Iris pigment epithelial cell (primary cell): ENCODE results near the gene ELANE.
A peak's percentile ranks its signal among the peaks of the same experiment; 100 is the strongest.
"Not testable (repeated sequence)": the region's sequence is repeated elsewhere in the genome, so short reads cannot be mapped to it uniquely, and the experiment has no call there.

ENCODE experiments used
- DNase-seq: peaks from one replicate; pipeline ENCODE4 v3.0.0-alpha.2; 2011; ENCODE audit warnings: low read depth

The ELANE gene

DNA sequence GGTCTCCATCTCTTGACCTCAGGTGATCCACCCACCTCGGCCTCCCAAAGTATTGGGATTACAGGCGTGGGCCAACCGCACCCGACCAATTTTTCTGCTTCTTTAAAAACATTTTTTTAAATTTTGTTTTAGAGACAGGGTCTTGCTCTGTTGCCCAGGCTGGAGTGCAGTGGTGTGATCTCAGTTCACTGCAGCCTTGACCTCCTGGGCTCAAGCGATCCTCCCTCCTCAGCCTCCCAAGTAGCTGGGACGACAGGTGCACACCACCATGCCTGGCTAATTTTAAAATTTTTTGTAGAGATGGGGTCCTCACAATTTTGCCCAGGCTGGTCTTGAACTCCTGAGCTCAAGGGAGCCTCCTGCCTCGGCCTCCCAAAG, 9.3 kb upstream of the ELANE start:
- DNase-seq, result not testable (repeated sequence)

- DNase-seq, result no peak
These were observed 8.8 kb upstream of the ELANE start for GRCh38 chr19:843180-843835.

GRCh38 chr19:843836-844545, 8.1 kb upstream of the ELANE start:
- no peak for DNase-seq

DNA sequence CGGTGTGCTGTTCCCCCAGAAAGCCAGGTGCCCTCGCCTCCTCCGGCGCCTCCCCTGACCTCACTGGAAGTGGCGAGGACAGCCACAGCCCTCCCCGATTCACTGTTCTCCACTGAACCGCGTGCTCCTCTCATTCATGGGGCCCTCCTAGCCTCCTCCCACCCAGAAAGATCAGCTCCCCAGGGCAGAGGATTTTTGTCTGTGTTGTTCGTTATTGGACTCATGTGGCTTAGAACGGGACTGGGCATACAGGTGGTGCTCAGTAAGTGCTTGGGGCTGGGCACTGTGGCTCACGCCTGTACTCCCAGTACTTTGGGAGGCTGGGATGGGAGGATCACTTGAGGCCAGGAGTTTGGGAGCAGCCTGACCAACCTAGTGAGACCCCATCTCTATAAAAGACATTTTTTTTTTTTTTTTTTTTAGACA, 7.5 kb upstream of the ELANE start:
- DNase-seq, result no peak

DNA sequence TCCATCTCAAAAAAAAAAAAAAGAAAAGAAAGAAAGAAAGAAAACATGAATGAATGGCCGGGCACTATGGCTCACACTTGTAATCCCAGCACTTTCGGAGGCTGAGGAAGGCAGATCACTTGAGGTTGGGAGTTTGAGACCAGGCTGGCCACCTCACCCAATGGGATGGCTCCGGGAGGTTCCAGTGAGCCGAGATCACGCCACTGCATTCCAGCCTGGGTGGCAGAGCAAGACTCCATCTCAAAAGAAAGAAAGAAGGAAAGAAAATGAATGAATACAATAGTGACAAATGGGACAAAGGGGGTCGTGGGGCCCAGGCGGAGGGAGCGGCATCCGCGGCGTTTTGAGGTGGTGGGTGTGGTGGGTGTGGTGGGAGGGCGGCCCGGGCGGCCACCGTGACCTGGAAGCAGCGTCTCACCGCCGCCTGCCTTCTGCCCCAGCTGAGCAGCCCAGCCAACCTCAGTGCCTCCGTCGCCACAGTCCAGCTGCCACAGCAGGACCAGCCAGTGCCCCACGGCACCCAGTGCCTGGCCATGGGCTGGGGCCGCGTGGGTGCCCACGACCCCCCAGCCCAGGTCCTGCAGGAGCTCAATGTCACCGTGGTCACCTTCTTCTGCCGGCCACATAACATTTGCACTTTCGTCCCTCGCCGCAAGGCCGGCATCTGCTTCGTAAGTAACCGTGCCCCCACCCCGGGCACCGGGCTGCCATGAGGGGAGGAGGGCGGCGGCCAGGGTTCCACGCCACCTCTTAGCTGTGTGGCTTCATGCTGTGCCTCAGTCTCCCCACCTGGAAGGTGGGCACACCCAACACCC, 6.2 kb upstream of the ELANE start:
- DNase-seq, result no peak

GRCh38 chr19:848386-848921, 3.6 kb upstream of the ELANE start:
- no peak for DNase-seq

GRCh38 chr19:849195-849594, 2.9 kb upstream of the ELANE start:
- DNase-seq, result not testable (repeated sequence)

- DNase-seq, result peak; percentile 74
These were observed 1.7 kb upstream of the ELANE start for GRCh38 chr19:850221-850978.

DNA sequence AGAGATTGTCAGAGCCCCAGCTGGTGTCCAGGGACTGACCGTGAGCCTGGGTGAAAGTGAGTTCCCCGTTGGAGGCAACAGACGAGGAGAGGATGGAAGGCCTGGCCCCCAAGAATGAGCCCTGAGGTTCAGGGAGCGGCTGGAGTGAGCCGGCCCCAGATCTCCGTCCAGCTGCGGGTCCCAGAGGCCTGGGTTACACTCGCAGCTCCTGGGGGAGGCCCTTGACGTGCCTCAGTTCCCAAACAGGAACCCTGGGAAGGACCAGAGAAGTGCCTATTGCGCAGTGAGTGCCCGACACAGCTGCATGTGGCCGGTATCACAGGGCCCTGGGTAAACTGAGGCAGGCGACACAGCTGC, 1.1 kb upstream of the ELANE start:
- DNase-seq, result no peak

- no peak for DNase-seq
These were observed 997 bp downstream of the ELANE start for GRCh38 chr19:853014-853585.

DNA sequence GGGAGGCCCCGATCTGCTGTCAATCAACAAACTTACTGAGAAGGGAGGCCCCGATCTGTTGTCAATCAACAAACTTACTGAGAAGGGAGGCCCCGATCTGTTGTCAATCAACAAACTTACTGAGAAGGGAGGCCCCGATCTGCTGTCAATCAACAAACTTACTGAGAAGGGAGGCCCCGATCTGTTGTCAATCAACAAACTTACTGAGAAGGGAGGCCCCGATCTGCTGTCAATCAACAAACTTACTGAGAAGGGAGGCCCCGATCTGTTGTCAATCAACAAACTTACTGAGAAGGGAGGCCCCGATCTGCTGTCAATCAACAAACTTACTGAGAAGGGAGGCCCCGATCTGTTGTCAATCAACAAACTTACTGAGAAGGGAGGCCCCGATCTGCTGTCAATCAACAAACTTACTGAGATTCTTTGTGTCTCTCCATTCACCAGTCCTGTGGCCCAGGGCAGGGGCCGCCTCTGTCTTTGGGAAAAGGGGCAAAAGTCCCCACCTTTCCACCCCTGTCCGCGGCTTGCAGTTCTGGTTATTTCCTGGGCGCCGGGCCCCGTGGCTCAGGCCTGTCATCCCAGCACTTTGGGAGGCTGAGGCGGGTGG, 1.6 kb downstream of the ELANE start:
- not testable (repeated sequence) for DNase-seq

- no peak for DNase-seq
These were observed 2.4 kb downstream of the ELANE start for GRCh38 chr19:854549-854948.

DNA sequence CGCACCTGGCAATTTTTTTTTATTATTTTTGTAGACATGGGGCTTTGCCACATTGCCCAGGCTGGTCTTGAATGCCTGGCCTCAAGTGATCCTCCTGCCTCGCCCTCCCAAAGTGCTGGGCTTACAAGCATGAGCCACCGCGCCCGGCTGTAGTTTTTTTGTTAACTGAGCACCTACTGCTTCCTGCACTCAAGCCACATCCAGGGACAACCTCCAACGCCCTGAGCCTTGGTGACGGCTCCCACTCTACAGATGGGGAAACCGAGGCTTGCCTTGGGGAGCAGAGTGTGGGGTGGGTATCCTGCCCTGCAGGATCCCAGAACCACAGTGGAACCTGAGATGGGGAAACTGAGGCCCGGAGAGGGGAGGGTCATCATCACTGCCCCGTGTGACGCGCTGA, 3.0 kb downstream of the ELANE start:
- DNase-seq, result no peak

DNA sequence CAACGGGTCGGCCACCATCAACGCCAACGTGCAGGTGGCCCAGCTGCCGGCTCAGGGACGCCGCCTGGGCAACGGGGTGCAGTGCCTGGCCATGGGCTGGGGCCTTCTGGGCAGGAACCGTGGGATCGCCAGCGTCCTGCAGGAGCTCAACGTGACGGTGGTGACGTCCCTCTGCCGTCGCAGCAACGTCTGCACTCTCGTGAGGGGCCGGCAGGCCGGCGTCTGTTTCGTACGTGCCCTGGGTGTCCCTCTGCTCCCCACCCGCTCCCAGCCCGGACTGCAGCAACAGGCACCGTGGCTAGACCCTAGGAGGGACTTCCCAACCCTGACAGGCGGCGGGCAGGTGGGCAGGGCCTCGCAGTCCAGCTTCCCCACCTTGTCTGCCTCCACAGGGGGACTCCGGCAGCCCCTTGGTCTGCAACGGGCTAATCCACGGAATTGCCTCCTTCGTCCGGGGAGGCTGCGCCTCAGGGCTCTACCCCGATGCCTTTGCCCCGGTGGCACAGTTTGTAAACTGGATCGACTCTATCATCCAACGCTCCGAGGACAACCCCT, 3.5 kb downstream of the ELANE start:
- no peak for DNase-seq

GRCh38 chr19:858284-858683, 6.2 kb downstream of the ELANE start:
- DNase-seq, result no peak

DNA sequence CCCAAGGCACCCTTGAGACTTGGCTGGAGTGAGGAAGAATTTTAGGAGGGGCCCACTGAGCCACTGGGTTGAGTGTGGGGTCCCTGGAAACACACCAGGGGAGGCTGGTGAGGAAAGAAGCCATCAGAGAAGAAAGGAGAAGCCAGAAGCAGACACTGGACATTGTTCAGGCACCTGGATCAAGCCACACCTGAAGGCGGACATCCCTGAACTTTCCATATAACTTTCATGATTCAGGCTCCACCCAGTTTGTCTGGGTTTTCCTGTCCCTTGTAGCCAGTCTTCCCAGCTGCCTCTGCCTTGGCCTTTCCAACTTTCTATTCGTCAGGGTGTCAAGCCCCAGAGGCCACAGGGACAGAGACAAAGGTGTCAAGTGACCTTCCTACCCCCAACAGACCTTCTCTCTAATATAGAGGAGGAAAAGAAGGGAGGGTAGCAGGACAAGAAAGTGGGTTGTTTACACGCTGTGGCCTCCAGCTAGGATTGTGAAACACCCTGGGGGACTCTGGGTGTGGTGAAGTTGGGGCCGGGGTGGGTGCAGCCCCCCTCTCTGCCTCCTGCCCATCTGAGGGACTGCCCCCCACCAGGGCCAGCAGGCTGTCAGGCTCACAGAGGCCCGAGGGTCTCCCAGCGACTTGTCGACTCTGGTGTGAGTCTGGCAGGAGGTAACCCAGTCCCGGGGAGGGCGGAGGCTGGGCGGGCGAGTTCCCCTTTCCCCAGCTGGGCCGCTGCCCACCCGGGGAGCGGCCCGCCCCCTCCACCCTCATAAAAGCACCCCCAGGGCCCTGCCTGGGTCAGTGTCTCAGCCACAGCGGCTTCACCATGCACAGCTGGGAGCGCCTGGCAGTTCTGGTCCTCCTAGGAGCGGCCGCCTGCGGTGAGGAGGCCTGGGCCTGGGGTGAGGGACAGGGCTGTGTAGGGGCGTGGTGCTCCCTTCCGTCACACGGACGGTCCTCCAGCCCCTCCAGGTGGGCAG, 7.1 kb downstream of the ELANE start, which contains the start of gene CFD:
Gene CFD, plus strand, starts transcription at position 797 of the 976 bp plus-strand sequence. Its CDS starts 26 bp downstream, at position 823.
- no peak for DNase-seq

DNA sequence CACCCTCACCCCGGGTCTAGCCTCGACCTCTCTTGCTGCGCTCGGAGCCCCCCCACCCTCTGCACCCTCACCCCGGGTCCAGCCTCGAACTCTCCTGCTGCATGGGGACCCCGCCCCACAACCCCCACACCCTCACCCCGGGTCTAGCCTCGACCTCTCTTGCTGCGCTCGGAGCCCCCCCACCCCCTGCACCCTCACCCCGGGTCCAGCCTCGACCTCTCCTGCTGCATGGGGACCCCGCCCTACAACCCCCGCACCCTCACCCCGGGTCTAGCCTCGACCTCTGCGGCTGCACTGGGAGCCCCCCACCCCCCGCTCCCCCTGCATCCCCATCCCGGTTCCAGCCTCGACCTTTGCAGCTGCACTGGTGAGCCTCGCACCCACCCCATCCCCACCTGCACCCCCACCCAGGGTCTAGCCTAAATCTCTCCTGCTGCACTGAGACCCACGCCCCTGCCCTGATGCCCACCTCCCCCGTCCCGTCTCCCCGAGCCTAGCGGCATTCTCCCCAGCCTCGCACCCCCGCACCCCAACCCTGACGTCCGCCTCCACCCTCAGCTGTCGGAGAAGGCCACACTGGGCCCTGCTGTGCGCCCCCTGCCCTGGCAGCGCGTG, 9.1 kb downstream of the ELANE start:
- DNase-seq, result no peak

DNA sequence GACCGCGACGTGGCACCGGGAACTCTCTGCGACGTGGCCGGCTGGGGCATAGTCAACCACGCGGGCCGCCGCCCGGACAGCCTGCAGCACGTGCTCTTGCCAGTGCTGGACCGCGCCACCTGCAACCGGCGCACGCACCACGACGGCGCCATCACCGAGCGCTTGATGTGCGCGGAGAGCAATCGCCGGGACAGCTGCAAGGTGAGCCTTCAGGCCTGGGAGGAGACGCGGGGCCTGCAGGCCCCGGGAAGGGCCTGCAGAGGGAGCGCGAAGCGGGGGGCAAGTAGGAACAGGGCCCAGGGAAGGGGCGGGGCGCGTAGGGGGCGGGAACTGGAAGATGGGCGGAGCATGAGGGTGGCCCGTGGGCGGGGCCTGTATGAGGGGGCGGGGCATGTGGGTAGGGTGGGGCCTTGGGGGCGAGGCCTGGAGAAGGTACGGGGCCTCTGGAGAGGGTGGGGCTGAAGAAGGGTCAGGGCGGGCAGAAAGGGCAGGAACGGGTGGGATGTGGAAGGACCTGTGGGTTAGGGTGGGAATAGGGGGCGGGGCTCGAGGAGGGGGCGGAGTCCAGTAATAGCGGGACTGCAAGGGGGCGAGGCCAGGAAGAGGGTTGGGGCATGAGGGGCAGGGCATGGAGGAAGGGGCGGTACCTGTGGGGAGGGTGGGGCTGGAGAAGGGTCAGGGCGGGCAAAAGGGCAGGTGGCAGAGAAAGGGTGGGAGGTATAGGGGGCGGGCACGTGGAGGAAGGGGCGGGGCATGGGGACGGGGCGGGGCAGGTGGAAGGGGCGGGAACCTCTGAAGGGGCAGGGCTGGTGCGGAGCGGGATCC, 9.9 kb downstream of the ELANE start:
- peak; percentile 21 for DNase-seq
